Caki2 (cell line): Measurements from ENCODE around the gene LAP3. TPM values are rescaled to one million over a fixed set of nuclear protein-coding genes. Genes with fewer than 3 reads are reported as not detected.
A peak's percentile ranks its signal among the peaks of the same experiment; 100 is the strongest.
"Not testable (repeated sequence)": the region's sequence is repeated elsewhere in the genome, so short reads cannot be mapped to it uniquely, and the experiment has no call there.

Experiments
- DNase-seq: peaks from one replicate; pipeline ENCODE4 v3.0.0-alpha.2; 2015; ENCODE audit warnings: low read depth
- in situ Hi-C: cut with HindIII; loops from 2 replicates; pipeline ENCODE4 v1.10.0; 2016; ENCODE audit warnings: low sequenced_read_pairs, low pct_unique_long_range_greater_than_20kb, mixed read lengths
- total RNA-seq: library from RNA; depleted of rRNA; stranded (reverse); fragments of >200 nt; shearing (Covaris generic); gene quantifications from 2 replicates; pipeline ENCODE4 v1.2.3, GENCODE V29; 2014; ENCODE audit warnings: low replicate concordance; rRNA removed

The LAP3 gene
- total RNA-seq, result 73.7 and 80.0 TPM in 2 replicates

DNA sequence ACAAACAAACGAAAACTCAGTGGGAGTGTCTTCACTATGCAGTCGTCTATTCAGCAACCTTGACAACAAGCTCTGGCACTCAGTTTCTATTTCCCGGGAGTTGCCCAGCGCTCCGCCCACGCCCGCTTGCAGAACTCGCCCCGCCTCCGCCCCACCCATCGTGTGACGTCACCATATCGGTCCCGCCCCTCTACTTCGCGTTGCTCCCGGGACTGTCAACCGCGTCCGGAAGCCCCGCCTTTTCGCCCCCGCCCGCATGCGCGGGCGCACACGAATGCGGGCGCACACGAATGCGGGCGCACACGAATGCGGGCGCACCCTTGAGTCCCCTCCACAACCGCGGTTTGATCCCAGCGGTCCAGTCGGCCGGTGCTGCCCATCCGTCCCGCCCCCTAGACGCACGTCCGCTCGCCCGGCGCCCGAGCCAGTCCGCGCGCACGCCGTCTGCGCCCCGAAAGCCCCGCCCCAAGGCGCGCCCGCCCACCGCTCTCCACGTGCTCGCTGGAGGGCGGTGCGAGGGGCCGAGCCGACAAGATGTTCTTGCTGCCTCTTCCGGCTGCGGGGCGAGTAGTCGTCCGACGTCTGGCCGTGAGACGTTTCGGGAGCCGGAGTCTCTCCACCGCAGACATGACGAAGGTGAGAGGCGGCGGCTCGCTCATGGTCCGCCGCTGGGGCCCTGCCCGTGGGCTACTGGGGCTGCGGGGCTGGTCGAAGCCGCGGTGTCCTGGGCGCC, at the start of gene LAP3:
TSS of gene LAP3 (plus strand) at position 267 of the 733 bp plus-strand sequence. CDS start at position 535, 268 bp downstream.
- DNase-seq, result peak; percentile 94
- in situ Hi-C loops, result no loop called here

DNA sequence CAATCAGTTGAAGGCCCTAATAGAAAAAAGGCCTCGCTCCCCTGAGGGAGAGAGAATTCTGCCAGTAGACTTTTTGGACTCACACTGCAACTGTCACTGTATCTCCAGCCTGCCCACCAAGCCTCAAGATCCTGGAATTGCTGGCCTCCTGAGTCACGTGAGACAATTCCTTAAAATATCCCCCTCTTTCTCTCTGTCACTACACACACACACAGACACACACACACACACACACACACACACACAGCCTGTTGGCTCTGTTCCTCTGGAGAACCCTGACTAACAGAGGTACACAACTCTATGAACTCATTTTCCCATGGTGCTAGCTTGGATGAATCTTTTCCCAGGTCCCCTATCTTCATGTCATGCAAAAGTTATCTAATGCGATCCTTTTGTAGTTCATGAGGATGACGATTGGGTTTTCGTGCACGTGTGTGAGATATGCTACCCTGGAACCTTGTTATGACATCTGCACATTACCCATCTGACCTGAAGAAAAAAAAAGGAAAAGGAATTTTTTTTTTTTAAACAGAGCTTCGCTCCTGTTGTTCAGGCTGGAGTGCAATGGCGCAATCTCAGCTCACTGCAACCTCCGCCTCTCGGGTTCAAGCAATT, 48.3 kb upstream of the LAP3 start:
- in situ Hi-C loops, result no loop called here
- DNase-seq, result no peak

GRCh38 chr4:17531538-17532285, 45.3 kb upstream of the LAP3 start:
- in situ Hi-C loops, result no loop called here
- no peak for DNase-seq

DNA sequence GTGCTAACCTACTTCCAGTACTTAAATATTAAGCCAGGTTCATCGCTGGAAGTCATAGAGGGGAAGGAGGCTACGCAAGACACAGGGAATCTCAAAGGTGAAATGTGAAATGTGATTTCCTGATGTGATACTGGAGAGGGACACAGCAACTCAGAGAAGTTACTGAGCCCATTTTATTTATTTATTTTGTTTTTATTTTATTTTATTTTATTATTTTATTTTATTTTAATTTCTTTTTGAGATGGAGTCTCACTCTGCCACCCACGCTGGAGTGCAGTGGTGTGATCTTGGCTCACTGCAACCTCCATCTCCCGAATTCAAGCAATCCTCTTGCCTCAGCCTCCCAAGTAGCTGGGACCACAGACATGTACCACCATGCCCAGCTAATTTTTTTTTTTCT, 42.3 kb upstream of the LAP3 start:
- in situ Hi-C loops, result no loop called here
- no peak for DNase-seq

DNA sequence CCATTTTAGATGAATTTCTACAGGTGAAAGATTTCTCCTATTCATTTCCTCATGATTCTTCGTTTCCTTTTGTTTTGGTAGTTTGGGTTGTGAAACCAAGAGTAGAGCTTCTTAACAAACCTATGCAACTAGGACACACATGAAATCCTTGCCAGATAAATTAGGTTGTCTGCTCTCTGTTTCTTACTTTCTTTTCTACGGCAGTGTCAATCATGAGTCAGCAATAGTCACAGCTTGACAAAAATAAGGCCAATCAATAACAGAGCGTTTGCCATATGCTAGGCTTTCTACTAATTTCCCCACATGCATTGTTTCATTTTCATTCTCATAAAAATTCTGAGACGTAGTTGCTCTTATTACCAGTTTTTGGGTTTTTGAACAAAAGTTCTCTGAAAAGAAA, 41.8 kb upstream of the LAP3 start:
- no peak for DNase-seq

DNA sequence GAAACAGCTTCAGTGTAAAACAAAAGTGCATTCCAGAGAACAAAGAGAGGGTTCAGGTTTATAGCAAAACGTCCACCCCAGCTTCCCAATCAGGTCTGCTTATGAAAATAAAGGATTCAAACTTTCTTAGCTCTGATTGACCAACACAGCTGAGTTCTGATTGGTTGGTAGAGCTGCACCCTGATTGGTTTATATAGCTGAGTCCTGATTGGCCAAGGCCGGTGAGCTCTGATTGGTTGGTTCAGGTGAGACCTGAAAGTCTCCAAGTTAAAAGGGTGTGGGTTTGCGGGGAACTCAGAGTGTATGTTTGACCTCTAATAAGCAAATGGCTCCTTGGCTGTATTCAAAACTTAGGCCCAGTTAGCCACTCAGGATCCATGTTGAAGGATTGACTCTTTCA, 41.1 kb upstream of the LAP3 start:
- no peak for DNase-seq
- in situ Hi-C loops, result no loop called here

More for the DNA sequence above, 41.8 kb upstream of the LAP3 start:
- in situ Hi-C loops, result no loop called here

GRCh38 chr4:17537060-17537459, 39.9 kb upstream of the LAP3 start:
- in situ Hi-C loops, DNase-seq: not testable (repeated sequence)

DNA sequence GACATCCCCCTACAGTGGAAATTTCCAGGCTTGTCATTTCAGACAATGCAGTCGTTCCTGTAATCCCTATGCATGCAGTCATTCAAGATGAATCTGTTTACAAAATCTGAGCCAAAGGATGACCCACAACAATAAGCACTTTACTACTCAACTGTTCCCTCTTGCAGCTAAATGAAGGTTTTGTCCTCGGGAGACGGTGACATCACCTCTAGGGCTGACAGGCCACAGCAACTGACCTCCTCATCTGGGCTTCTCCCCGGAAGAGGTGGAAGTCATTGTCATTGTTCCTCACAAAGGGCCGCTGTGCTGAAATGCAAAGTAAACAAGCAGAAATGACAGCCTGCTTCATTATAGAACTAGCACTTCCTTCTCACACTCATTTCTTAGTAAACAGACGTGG, 32.8 kb upstream of the LAP3 start:
- peak; percentile 19 for DNase-seq
- in situ Hi-C loops, result no loop called here

DNA sequence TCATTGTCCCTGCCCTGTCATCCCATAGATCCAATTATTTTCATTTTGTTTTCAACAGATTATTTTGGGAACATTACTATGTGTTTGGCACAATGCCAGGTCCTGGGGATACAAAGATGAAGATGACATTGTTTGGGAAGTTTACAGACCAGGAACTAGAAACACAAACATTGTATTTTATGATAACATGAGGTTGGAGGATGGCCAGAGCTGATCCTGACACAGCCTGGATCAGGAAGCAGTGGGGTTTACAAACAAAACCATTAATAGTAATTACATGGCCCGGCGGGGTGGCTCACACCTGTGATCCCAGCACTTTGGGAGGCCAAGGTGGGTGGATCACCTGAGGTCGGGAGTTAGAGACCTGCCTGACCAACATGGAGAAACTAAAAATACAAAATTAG, 32.2 kb upstream of the LAP3 start:
- no peak for DNase-seq
- in situ Hi-C loops, result no loop called here

DNA sequence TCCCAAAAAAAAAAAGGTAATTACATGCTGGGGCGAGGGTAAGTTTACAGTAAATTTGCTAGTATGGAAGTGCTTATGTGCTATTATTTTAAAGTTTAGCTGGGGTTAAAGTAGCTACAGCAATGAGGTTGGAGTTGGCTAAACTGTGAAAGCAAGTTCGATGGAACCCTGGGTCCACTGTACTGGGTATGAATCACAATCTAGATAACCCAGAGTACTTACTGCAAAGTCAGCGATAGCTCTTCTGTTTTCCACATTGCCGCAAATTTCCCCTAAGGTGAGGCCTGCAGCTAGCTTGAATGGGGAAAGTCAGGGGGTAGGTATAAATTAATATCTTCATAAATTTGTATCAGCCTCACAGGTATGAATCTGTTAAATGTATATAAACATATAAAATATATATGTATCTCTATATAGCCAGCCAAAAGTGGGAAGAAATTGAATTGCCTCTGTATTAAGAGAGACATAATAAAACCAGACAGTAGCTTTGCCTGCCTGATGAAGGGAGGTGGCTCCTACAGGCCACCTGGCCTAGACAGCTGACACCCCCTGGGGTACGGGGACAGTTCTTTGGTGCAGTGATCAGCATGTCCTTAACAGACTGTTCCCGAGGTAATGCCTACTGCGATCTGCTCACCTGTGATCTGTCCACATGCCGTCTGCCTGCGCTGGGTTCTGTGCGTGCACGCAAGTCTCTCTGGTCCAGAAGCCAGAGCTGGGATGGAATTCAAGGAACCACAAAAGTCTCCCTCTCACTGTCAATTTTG, 31.4 kb upstream of the LAP3 start:
- no peak for DNase-seq
- in situ Hi-C loops, result no loop called here

DNA sequence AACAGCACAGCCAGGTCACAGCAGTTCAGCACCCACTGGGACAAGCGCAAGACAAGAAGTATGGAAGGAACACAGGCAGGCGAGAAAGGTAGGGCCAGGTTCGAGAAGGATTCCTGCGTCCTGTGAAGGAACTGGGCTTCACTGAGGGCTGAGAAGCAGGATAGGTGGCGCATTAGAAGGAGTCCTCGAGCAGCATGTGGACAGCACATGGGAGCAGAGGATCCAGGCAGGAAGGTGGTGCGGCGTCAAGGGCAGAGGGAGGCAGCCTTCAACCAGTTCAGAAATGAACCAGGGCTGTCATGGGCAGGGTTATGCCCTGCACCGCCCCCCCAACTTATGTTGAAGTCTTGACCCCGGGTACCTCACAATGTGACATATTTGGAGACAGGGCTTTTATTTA, 30.8 kb upstream of the LAP3 start:
- in situ Hi-C loops, result no loop called here
- no peak for DNase-seq

GRCh38 chr4:17546678-17547077, 30.3 kb upstream of the LAP3 start:
- no peak for DNase-seq

DNA sequence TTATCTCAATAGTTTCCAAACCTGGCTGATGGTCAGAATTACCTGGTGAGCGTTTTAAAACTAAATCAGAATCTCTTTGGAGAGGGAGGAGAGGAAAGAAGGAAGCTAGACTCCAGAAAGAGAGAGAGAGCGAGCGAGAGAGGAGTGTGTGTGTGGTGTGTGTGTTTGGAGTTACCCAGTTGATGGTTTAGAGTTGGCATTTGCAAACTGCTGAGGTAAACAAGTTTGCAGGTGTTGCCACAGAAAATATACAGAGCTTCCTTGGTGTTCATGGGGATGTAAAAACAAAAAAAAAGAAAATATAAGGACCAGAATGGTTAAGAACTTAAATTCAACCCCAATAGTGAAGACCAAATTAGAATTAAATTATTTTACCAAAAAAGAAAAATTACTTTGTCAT, 26.4 kb upstream of the LAP3 start:
- no peak for DNase-seq
- in situ Hi-C loops, result no loop called here

More at GRCh38 chr4:17546678-17547077, 30.3 kb upstream of the LAP3 start:
- in situ Hi-C loops, result no loop called here

DNA sequence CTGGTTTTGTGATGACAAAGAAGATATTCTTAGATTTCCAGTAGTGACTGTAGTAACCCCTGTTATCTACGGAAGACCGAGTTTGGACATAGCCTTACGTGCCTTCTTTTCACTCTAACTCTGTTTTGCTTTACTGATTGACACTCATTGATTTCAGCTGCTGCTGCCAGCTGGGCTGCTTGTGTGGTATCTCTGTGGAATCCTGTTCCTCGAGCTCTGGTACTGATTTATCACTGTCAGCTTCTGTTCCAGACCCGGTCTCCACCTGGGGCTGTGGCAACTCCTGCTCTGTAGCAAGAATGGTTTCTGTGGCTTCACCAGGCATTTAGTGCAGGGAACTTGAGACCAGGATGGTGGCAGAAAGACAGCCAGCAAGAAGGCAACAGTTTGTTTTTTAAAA, 24.6 kb upstream of the LAP3 start:
- in situ Hi-C loops, result no loop called here
- DNase-seq, result no peak

GRCh38 chr4:17554568-17554967, 22.4 kb upstream of the LAP3 start:
- no peak for DNase-seq
- in situ Hi-C loops, result no loop called here

DNA sequence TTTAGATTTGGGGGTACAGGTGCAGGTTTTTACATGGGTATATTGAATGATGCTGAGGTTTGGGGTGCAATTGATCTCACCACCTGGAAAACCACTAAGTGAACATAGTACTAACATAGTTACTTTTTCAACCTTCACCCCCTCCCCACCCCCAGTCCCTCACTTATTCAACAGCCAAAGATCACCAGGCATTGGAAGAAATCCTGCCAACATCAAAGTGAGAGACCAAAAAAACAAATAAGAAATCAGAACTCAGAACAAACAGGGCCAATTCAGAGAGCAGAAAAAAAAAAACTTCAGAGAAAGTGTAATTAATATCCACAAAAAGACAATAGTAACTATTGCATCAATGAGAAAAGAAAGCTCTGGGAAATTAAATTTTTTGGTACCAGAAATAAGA, 20.5 kb upstream of the LAP3 start:
- in situ Hi-C loops, result no loop called here
- DNase-seq, result no peak

GRCh38 chr4:17557880-17558279, 19.1 kb upstream of the LAP3 start:
- no peak for DNase-seq
- in situ Hi-C loops, result no loop called here

DNA sequence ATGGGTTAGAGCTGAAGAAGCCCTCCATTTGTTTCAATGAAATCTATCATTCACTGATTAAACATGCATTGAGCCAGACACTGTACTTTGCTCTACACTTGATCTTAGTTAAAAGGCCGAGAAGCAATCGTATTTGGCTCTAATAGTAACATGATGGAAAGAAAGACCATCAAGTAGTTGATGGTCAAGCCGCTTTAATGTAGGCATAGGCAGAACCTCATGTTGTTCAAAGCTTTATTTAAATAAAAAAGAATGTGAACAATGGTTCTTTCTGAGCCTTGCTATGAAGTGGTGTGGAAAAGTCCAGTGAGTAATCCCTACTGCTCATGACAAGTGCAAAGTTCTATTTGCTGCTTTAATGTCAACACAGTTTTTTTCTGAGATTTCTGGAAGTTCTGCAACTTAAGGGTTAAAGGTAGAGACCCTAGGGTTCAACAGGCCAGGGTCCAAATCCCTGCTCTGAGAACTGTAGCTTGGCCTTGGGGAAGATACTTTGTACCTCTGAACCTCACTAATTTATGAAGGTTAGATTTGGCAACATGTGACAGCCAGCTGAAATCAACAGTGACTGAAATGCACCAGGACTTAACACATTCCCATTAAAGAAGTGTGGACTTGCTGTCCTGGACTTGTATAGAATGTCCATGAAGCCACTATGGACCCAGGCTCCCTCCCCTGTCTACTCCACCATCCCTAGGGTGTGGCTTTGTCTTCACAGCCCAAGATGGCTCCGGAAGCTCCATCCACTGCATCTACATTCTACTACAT, 17.9 kb upstream of the LAP3 start:
- no peak for DNase-seq
- in situ Hi-C loops, result no loop called here
